B cell (primary cell): Measurements from ENCODE around the gene RPL41. TPM values are rescaled to one million over a fixed set of nuclear protein-coding genes. Genes with fewer than 3 reads are reported as not detected.
A peak's percentile ranks its signal among the peaks of the same experiment; 100 is the strongest.

Experiments used
- ATAC-seq: fragments of 200-7000 bp; cut with Tn5 transposase; one replicate; pipeline ENCODE4 v1.10.0; 2021; ENCODE audit warnings: low read depth, mild to moderate bottlenecking, moderate number of reproducible peaks, moderate library complexity
- CTCF ChIA-PET: fragments of 350-600 bp; sonication (Branson Sonifier 250); formaldehyde crosslinking; loops from one replicate; lab custom pipeline; 2021; ENCODE audit warnings: antibody characterized with exemption, inconsistent platforms; lab: Charles Lee
- POLR2A ChIA-PET: fragments of 350-600 bp; sonication (Branson Sonifier 250); formaldehyde crosslinking; loops from one replicate; lab custom pipeline; 2021; ENCODE audit warnings: antibody characterized with exemption; lab: Charles Lee
- DNase-seq: peaks from one replicate; pipeline ENCODE4 v3.0.0; 2013
- H2AFZ ChIP-seq: 2 replicates; pipeline ENCODE4 v1.6.1; 2012; ENCODE audit warnings: mild to moderate bottlenecking, low read depth, low read length; ENCODE audit not compliant: insufficient read depth, poor library complexity, severe bottlenecking
- H3K27ac ChIP-seq, 2 donors: 1 replicate in 1 of 2; 2 replicates in 1 of 2; pipeline ENCODE4 v1.5.1; 2012 to 2013; ENCODE audit warnings: low read length in 2 of 2, mild to moderate bottlenecking in 2 of 2, moderate library complexity in 1 of 2
- H3K27me3 ChIP-seq, 4 experiments: fragments of 200-600 bp in 1 of 4; sonication (generic) in 1 of 4; replicated peaks in 1 of 4; 1 replicate in 2 of 4; 2 replicates in 2 of 4; pipeline versions ENCODE4 v1.6.1 to v1.7.0; 2013 to 2016; ENCODE audit warnings: low read length in 3 of 4, mild to moderate bottlenecking in 2 of 4, mixed read lengths in 1 of 4, moderate library complexity in 1 of 4; ENCODE audit not compliant: insufficient read depth in 4 of 4, control insufficient read depth in 3 of 4; ENCODE audit errors: control extremely low read depth in 1 of 4
- H3K36me3 ChIP-seq, 2 experiments: replicated peaks in 1 of 2; 1 replicate in 1 of 2; 2 replicates in 1 of 2; pipeline versions ENCODE4 v1.6.1 to v1.7.1; 2013; ENCODE audit warnings: low read length in 1 of 2; ENCODE audit not compliant: insufficient read depth in 2 of 2, control insufficient read depth in 1 of 2; ENCODE audit errors: control extremely low read depth in 1 of 2, extremely low read depth in 1 of 2
- H3K4me1 ChIP-seq, 2 donors: fragments of 200-600 bp in 1 of 2; sonication (generic) in 1 of 2; 1 replicate in 1 of 2; 2 replicates in 1 of 2; pipeline versions ENCODE4 v1.5.1 to v1.6.1; 2013 to 2017; ENCODE audit warnings: low read length in 2 of 2; ENCODE audit not compliant: control insufficient read depth in 2 of 2, insufficient read depth in 2 of 2
- H3K4me2 ChIP-seq: replicated peaks from 2 replicates; pipeline ENCODE3; 2012; ENCODE audit warnings: mild to moderate bottlenecking, low read depth, low read length; ENCODE audit not compliant: poor library complexity, severe bottlenecking
- H3K4me3 ChIP-seq, 5 experiments: fragments of 200-600 bp in 1 of 5; sonication (generic) in 1 of 5; 1 replicate in 3 of 5; 2 replicates in 2 of 5; pipeline versions ENCODE4 v1.5.1 to v1.7.0; 2011 to 2016; ENCODE audit warnings: low read length in 4 of 5, mild to moderate bottlenecking in 4 of 5, low read depth in 2 of 5, control low read depth in 1 of 5, moderate library complexity in 1 of 5; ENCODE audit not compliant: insufficient read depth in 1 of 5; ENCODE audit errors: control extremely low read depth in 1 of 5, extremely low read depth in 1 of 5
- H3K79me2 ChIP-seq: fragments of 200-600 bp; sonication (generic); one replicate; pipeline ENCODE4 v1.6.0; 2016; ENCODE audit warnings: low read length; ENCODE audit not compliant: control insufficient read depth, insufficient read depth
- H3K9ac ChIP-seq: fragments of 200-600 bp; sonication (generic); 2 replicates; pipeline ENCODE4 v1.6.1; 2017; ENCODE audit warnings: mild to moderate bottlenecking, low read length, moderate library complexity
- H3K9me3 ChIP-seq, 3 donors: one replicate each; pipeline versions ENCODE4 v1.6.1 to v1.7.1; 2013; ENCODE audit warnings: low read length in 2 of 3; ENCODE audit not compliant: control insufficient read depth in 2 of 3, insufficient read depth in 1 of 3; ENCODE audit errors: control extremely low read depth in 1 of 3
- H4K20me1 ChIP-seq: 2 replicates; pipeline ENCODE4 v1.6.0; 2012; ENCODE audit warnings: mild to moderate bottlenecking, low read length; ENCODE audit not compliant: insufficient read depth, control insufficient read depth, poor library complexity, severe bottlenecking
- H3K27ac Mint-ChIP-seq: one replicate; pipeline ENCODE4 v1.8.0; 2021; ENCODE audit warnings: mixed read lengths
- H3K27me3 Mint-ChIP-seq: one replicate; pipeline ENCODE4 v1.8.0; 2021; ENCODE audit warnings: mixed read lengths
- H3K4me1 Mint-ChIP-seq: one replicate; pipeline ENCODE4 v1.8.0; 2021; ENCODE audit warnings: mixed read lengths
- H3K4me3 Mint-ChIP-seq: one replicate; pipeline ENCODE4 v1.8.0; 2021; ENCODE audit warnings: mixed read lengths
- H3K9me3 Mint-ChIP-seq: one replicate; pipeline ENCODE4 v1.8.0; 2022; ENCODE audit warnings: mixed read lengths; ENCODE audit not compliant: insufficient read depth
- CTCF ChIP-seq: fragments of 200-600 bp; IDR thresholded peaks from one replicate; pipeline ENCODE4 v1.8.0; 2022; ENCODE audit warnings: antibody characterized with exemption, mild to moderate bottlenecking
- EZH2 ChIP-seq: IDR thresholded peaks from 2 replicates; pipeline ENCODE4 v1.6.1; 2012; ENCODE audit warnings: borderline replicate concordance, low read depth, mild to moderate bottlenecking, moderate library complexity, low read length; ENCODE audit not compliant: insufficient read depth, poor library complexity, severe bottlenecking
- WGBS: methylation state at CpG from one replicate; pipeline ENCODE4 v1.1.5; 2013; ENCODE audit warnings: missing lambda C conversion rate; ENCODE audit not compliant: insufficient coverage; 5-methylcytosine and 5-hydroxymethylcytosine counted together
- intact Hi-C: fragments of 100-400 bp; cut with micrococcal nuclease; formaldehyde crosslinking; loops from one replicate; pipeline ENCODE4 v1.10.0; 2022
- polyA plus RNA-seq: library from polyadenylated mRNA; depleted of rRNA; stranded (reverse); fragments of >200 nt; gene quantifications from 2 replicates; pipeline ENCODE4 v1.2.3, GENCODE V29; 2012
- total RNA-seq, 2 donors: library from RNA; stranded (reverse); fragments of 120-200 nt in 1 of 2; gene quantifications; 1 replicate in 1 of 2; 2 replicates in 1 of 2; pipeline versions ENCODE4 v1.2.3 to v1.2.4, GENCODE V29; 2013 to 2022

The RPL41 gene
- total and polyA plus RNA-seq, 2 donors (not counting 1 experiment from before 2014, with no cell fraction given): 4,738 to 10,371 TPM

DNA sequence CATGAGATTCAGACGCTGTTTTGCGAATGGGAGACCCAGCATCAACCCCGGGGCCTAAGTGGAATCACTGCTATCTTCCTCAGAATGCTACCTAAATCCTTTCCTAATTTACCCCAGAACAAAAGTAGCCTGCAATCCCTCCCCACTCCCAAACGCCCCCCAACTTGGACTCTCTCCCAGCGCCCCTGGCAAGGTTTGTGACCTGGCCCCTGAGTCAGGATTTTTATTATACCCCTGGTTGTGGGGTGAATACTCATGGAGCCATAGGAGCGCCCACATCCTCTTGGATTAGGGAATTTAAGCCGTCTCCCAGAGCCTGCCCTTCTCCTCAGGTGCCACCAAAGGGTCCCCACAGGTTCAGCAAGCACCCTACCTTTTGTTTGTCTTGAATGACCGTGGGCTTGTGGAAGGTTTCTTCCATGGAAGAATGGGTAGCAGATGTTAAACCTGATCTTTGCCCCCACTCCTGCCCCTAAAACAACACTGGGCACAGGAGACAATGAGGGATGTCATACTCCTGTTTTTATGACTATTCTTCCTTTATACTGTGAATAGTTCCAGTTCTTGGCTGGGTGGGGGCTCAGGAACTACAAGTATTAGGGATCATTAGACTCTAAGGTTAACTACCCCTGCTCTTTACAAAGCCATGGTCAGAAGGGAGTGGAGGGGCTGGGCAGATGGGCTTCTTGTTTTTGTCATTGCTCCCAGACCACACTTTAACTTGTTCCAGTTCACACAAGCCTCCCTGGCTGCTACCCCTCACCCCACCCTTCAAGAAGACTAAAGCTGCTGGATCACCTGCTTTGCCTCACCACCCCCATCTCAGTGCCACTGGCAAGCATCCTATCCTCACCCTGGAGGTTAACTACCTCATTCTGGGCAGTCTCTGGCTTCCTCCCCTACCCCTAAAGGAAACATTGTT lies 36.6 kb downstream of the RPL41 start:
- TF ChIP-seq EZH2 (no peak), CTCF (no peak)
- Histone ChIP-seq H3K4me1 (peaks cover 15 to 29% of the 10 kb centered on the region in 2 donors), H3K9me3 (no peaks in the 10 kb centered on the region), H3K4me3 (peak overlapping the region; percentile 50 to 89 (median 76)), H3K4me2 (peak overlapping the region; percentile 89), H3K27ac (peak overlapping the region in 1 of 2 donors; percentile 88), H2AFZ (peak overlapping the region; percentile 94), H3K27me3 (no peaks in the 10 kb centered on the region), H3K36me3 (peaks cover 0 to 3% of the 10 kb centered on the region in 2 experiments), H3K9ac (peak overlapping the region; percentile 88), H3K79me2 (peaks cover 64% of the 10 kb centered on the region), H4K20me1 (no peaks in the 10 kb centered on the region)
- WGBS: 10% methylated on average over 4 of the region's 8 CpGs
- Mint-ChIP-seq H3K27me3 (no peaks in the 10 kb centered on the region), H3K9me3 (no peaks in the 10 kb centered on the region), H3K4me1 (peaks cover 38% of the 10 kb centered on the region), H3K4me3 (peak overlapping the region; percentile 94), H3K27ac (peak overlapping the region; percentile 98)
- no peak for DNase-seq
- intact Hi-C loops: loop anchor here (1.0 to 10.0 kb wide), 3 partner anchors 27 to 922 kb away; partner anchors contain the start of genes NEMP1 and PA2G4
- POLR2A ChIA-PET: interaction anchor here (0.6 to 2.1 kb wide), 2 partner anchors 25 to 46 kb away, joined by 3 to 28 read pairs; partner anchors contain the start of gene ESYT1
- CTCF ChIA-PET: interaction anchor here (2.0 kb wide), 1 partner anchor 69 kb away, joined by 6 read pairs; the partner anchor contains the start of gene RNF41
- no peak for ATAC-seq
